ENCODE data around the gene PRIM2. TPM values are rescaled to one million over a fixed set of nuclear protein-coding genes. Genes with fewer than 3 reads are reported as not detected.
"Not testable (repeated sequence)": the region's sequence is repeated elsewhere in the genome, so short reads cannot be mapped to it uniquely, and the experiment has no call there.

The PRIM2 gene
- 38.0 and 40.2 TPM in 2 replicates for total RNA-seq

- peak; percentile 82 for DNase-seq (ENCODE audit: low spot score)
- peak within 1 kb of the TSS; percentile 94 for H3K27ac Mint-ChIP-seq
- H3K9me3 Mint-ChIP-seq = peaks cover 5% of the 10 kb centered on the region
- intact Hi-C loops (cut with micrococcal nuclease) = loop anchor here (1.0 to 5.0 kb wide), 8 partner anchors 95 to 680 kb away; partner anchors contain the start of genes KIAA1586 and RAB23
- peaks cover 35% of the 10 kb centered on the region for H3K36me3 Mint-ChIP-seq (ENCODE audit: low read depth)
- peak within 1 kb of the TSS; percentile 99 for H3K4me3 Mint-ChIP-seq
- peaks cover 40% of the 10 kb centered on the region for H3K4me1 Mint-ChIP-seq (ENCODE audit: low read depth)
- H3K27me3 Mint-ChIP-seq (ENCODE audit: insufficient read depth) = peaks cover 18% of the 10 kb centered on the region
These were observed at the start of gene PRIM2 for GRCh38 chr6:57317060-57317943. TSS of gene PRIM2 (plus strand) at chr6:57317630. CDS start at chr6:57318446, 816 bp downstream.

- peaks cover 8% of the 10 kb centered on the region for H3K4me1 Mint-ChIP-seq (ENCODE audit: low read depth)
- no peak overlapping the region for H3K4me3 Mint-ChIP-seq
- no peaks in the 10 kb centered on the region for H3K36me3 Mint-ChIP-seq (ENCODE audit: low read depth)
- no peaks in the 10 kb centered on the region for H3K9me3 Mint-ChIP-seq
- H3K27me3 Mint-ChIP-seq (ENCODE audit: insufficient read depth) = peaks cover 2% of the 10 kb centered on the region
- intact Hi-C loops (cut with micrococcal nuclease) = loop anchor here (1.0 to 2.0 kb wide), 2 partner anchors 48 to 95 kb away; partner anchors contain the start of gene BAG2
- DNase-seq (ENCODE audit: low spot score) = no peak
- H3K27ac Mint-ChIP-seq = no peak overlapping the region
These were observed 49.2 kb upstream of the PRIM2 start for GRCh38 chr6:57268294-57268640.

GRCh38 chr6:57274113-57274824 is 43.2 kb upstream of the PRIM2 start:
- intact Hi-C loops (cut with micrococcal nuclease); H3K4me3 Mint-ChIP-seq; H3K27ac Mint-ChIP-seq; H3K36me3 Mint-ChIP-seq (ENCODE audit: low read depth); H3K4me1 Mint-ChIP-seq (ENCODE audit: low read depth); H3K9me3 Mint-ChIP-seq; H3K27me3 Mint-ChIP-seq (ENCODE audit: insufficient read depth); DNase-seq (ENCODE audit: low spot score): not testable (repeated sequence)

GRCh38 chr6:57275384-57275783 is 42.0 kb upstream of the PRIM2 start:
- Mint-ChIP-seq H3K27me3 (ENCODE audit: insufficient read depth) (peaks cover 4% of the 10 kb centered on the region), H3K4me1 (ENCODE audit: low read depth) (no peaks in the 10 kb centered on the region), H3K36me3 (ENCODE audit: low read depth) (no peaks in the 10 kb centered on the region), H3K27ac (no peak overlapping the region), H3K4me3 (no peak overlapping the region), H3K9me3 (no peaks in the 10 kb centered on the region)
- no peak for DNase-seq (ENCODE audit: low spot score)
- intact Hi-C loops (cut with micrococcal nuclease) = no loop called here

GRCh38 chr6:57276946-57277345 is 40.5 kb upstream of the PRIM2 start:
- intact Hi-C loops (cut with micrococcal nuclease) = no loop called here
- Mint-ChIP-seq H3K4me1 (ENCODE audit: low read depth) (no peaks in the 10 kb centered on the region), H3K36me3 (ENCODE audit: low read depth) (no peaks in the 10 kb centered on the region), H3K27me3 (ENCODE audit: insufficient read depth) (peaks cover 2% of the 10 kb centered on the region), H3K27ac (no peak overlapping the region), H3K4me3 (no peak overlapping the region), H3K9me3 (no peaks in the 10 kb centered on the region)
- DNase-seq (ENCODE audit: low spot score) = no peak

GRCh38 chr6:57278570-57278969 is 38.9 kb upstream of the PRIM2 start:
- Mint-ChIP-seq H3K4me1 (ENCODE audit: low read depth) (no peaks in the 10 kb centered on the region), H3K27me3 (ENCODE audit: insufficient read depth) (peaks cover 2% of the 10 kb centered on the region)

GRCh38 chr6:57279013-57279412 is 38.4 kb upstream of the PRIM2 start:
- Mint-ChIP-seq H3K9me3 (no peaks in the 10 kb centered on the region), H3K27me3 (ENCODE audit: insufficient read depth) (peaks cover 2% of the 10 kb centered on the region), H3K36me3 (ENCODE audit: low read depth) (no peaks in the 10 kb centered on the region), H3K4me1 (ENCODE audit: low read depth) (no peaks in the 10 kb centered on the region), H3K27ac (no peak overlapping the region), H3K4me3 (no peak overlapping the region)
- DNase-seq (ENCODE audit: low spot score) = no peak
- intact Hi-C loops (cut with micrococcal nuclease) = no loop called here

More at GRCh38 chr6:57278570-57278969, 38.9 kb upstream of the PRIM2 start:
- H3K36me3 Mint-ChIP-seq (ENCODE audit: low read depth) = no peaks in the 10 kb centered on the region
- H3K9me3 Mint-ChIP-seq = no peaks in the 10 kb centered on the region
- H3K27ac Mint-ChIP-seq = no peak overlapping the region
- no peak for DNase-seq (ENCODE audit: low spot score)
- H3K4me3 Mint-ChIP-seq = no peak overlapping the region
- intact Hi-C loops (cut with micrococcal nuclease) = no loop called here

- intact Hi-C loops (cut with micrococcal nuclease) = no loop called here
- H3K9me3 Mint-ChIP-seq = no peaks in the 10 kb centered on the region
These were observed 34.3 kb upstream of the PRIM2 start for GRCh38 chr6:57283106-57283505.

GRCh38 chr6:57283911-57284455 is 33.4 kb upstream of the PRIM2 start:
- H3K36me3 Mint-ChIP-seq (ENCODE audit: low read depth) = no peaks in the 10 kb centered on the region
- intact Hi-C loops (cut with micrococcal nuclease) = no loop called here

More at GRCh38 chr6:57283106-57283505, 34.3 kb upstream of the PRIM2 start:
- no peak for DNase-seq (ENCODE audit: low spot score)
- Mint-ChIP-seq H3K36me3 (ENCODE audit: low read depth) (no peaks in the 10 kb centered on the region), H3K27ac (no peak overlapping the region), H3K4me3 (no peak overlapping the region), H3K4me1 (ENCODE audit: low read depth) (no peaks in the 10 kb centered on the region), H3K27me3 (ENCODE audit: insufficient read depth) (peaks cover 2% of the 10 kb centered on the region)

GRCh38 chr6:57288136-57288535 is 29.3 kb upstream of the PRIM2 start:
- intact Hi-C loops (cut with micrococcal nuclease); H3K27ac Mint-ChIP-seq; H3K4me1 Mint-ChIP-seq (ENCODE audit: low read depth); DNase-seq (ENCODE audit: low spot score); H3K27me3 Mint-ChIP-seq (ENCODE audit: insufficient read depth); H3K4me3 Mint-ChIP-seq; H3K36me3 Mint-ChIP-seq (ENCODE audit: low read depth); H3K9me3 Mint-ChIP-seq: not testable (repeated sequence)

More at GRCh38 chr6:57283911-57284455, 33.4 kb upstream of the PRIM2 start:
- no peaks in the 10 kb centered on the region for H3K9me3 Mint-ChIP-seq
- H3K27me3 Mint-ChIP-seq (ENCODE audit: insufficient read depth) = no peaks in the 10 kb centered on the region
- H3K4me3 Mint-ChIP-seq = no peak overlapping the region
- DNase-seq (ENCODE audit: low spot score) = no peak
- no peak overlapping the region for H3K27ac Mint-ChIP-seq
- H3K4me1 Mint-ChIP-seq (ENCODE audit: low read depth) = no peaks in the 10 kb centered on the region

GRCh38 chr6:57293472-57293871 is 24.0 kb upstream of the PRIM2 start:
- H3K9me3 Mint-ChIP-seq; H3K4me3 Mint-ChIP-seq; intact Hi-C loops (cut with micrococcal nuclease); DNase-seq (ENCODE audit: low spot score); H3K27ac Mint-ChIP-seq; H3K27me3 Mint-ChIP-seq (ENCODE audit: insufficient read depth); H3K4me1 Mint-ChIP-seq (ENCODE audit: low read depth); H3K36me3 Mint-ChIP-seq (ENCODE audit: low read depth): not testable (repeated sequence)

- no peak overlapping the region for H3K27ac Mint-ChIP-seq
- DNase-seq (ENCODE audit: low spot score) = no peak
- H3K4me1 Mint-ChIP-seq (ENCODE audit: low read depth) = no peaks in the 10 kb centered on the region
- H3K36me3 Mint-ChIP-seq (ENCODE audit: low read depth) = no peaks in the 10 kb centered on the region
- H3K9me3 Mint-ChIP-seq = no peaks in the 10 kb centered on the region
- peaks cover 6% of the 10 kb centered on the region for H3K27me3 Mint-ChIP-seq (ENCODE audit: insufficient read depth)
- H3K4me3 Mint-ChIP-seq = no peak overlapping the region
- intact Hi-C loops (cut with micrococcal nuclease) = no loop called here
These were observed 22.5 kb upstream of the PRIM2 start for GRCh38 chr6:57294862-57295445.

All from activated T-helper 1 cell treated with anti-CD3 and anti-CD28 coated beads, Interleukin-12 subunit alpha, Interleukin-12 subunit beta, Interleukin-2, Interleukin-4 antibody, amounts not matched to agents 30 ng/mL and 10 ng/mL and 1 ng/mL, durations not matched to agents 14 hours and 24 hours and 36 hours (primary cell).